GM23338 (cell line): ENCODE measurements around the gene CSNK1G1. TPM values are rescaled to one million over a fixed set of nuclear protein-coding genes. Genes with fewer than 3 reads are reported as not detected.

Experiments
- ATAC-seq: fragments of 200-7000 bp; cut with Tn5 transposase; 3 replicates; pipeline ENCODE4 v1.9.1; 2020
- DNase-seq: peaks from one replicate; pipeline ENCODE4 v3.0.0-alpha.2; 2015; ENCODE audit warnings: low spot score
- H2AFZ ChIP-seq: fragments of 200-600 bp; sonication (generic); 2 replicates; pipeline ENCODE4 v1.8.0; 2016; ENCODE audit warnings: antibody characterized with exemption, mild to moderate bottlenecking, moderate library complexity
- H3F3A ChIP-seq: fragments of 200-600 bp; sonication (generic); replicated peaks from 2 replicates; pipeline ENCODE4 v1.8.0; 2017; ENCODE audit warnings: antibody characterized with exemption, mixed run types, low read depth
- H3K27ac ChIP-seq: fragments of 200-600 bp; sonication (generic); 2 replicates; pipeline ENCODE4 v1.6.1; 2016; ENCODE audit warnings: low read depth
- H3K27me3 ChIP-seq: fragments of 200-600 bp; sonication (generic); 2 replicates; pipeline ENCODE4 v1.8.0; 2016; ENCODE audit warnings: mild to moderate bottlenecking, mixed run types, moderate library complexity; ENCODE audit not compliant: insufficient read depth
- H3K36me3 ChIP-seq: fragments of 200-600 bp; sonication (generic); 2 replicates; pipeline ENCODE4 v1.8.0; 2016; ENCODE audit warnings: mild to moderate bottlenecking; ENCODE audit not compliant: insufficient read depth
- H3K4me1 ChIP-seq: fragments of 200-600 bp; sonication (generic); 2 replicates; pipeline ENCODE4 v1.8.0; 2016; ENCODE audit warnings: mild to moderate bottlenecking, moderate library complexity; ENCODE audit not compliant: insufficient read depth
- H3K4me2 ChIP-seq: fragments of 200-600 bp; sonication (generic); 2 replicates; pipeline ENCODE4 v1.7.1; 2017; ENCODE audit warnings: mixed run types
- H3K4me3 ChIP-seq: fragments of 200-600 bp; sonication (generic); 2 replicates; pipeline ENCODE4 v1.6.1; 2016; ENCODE audit warnings: mixed run types
- H3K79me2 ChIP-seq: fragments of 200-600 bp; sonication (generic); replicated peaks from 2 replicates; pipeline ENCODE4 v1.8.0; 2017; ENCODE audit warnings: mild to moderate bottlenecking; ENCODE audit not compliant: insufficient read depth
- H3K9me2 ChIP-seq: fragments of 200-600 bp; sonication (generic); 2 replicates; pipeline ENCODE4 v1.8.0; 2017; ENCODE audit not compliant: insufficient read depth
- H4K20me1 ChIP-seq: fragments of 200-600 bp; sonication (generic); replicated peaks from 2 replicates; pipeline ENCODE4 v1.8.0; 2017; ENCODE audit warnings: mild to moderate bottlenecking; ENCODE audit not compliant: insufficient read depth
- H3K27ac Mint-ChIP-seq: 2 replicates; pipeline ENCODE4 v1.8.0; 2020; ENCODE audit warnings: inconsistent platforms, mild to moderate bottlenecking, moderate library complexity, mixed read lengths
- H3K27me3 Mint-ChIP-seq: 3 replicates; pipeline ENCODE4 v1.8.0; 2022; ENCODE audit warnings: low read depth, mild to moderate bottlenecking, moderate library complexity, mixed read lengths, inconsistent platforms; ENCODE audit not compliant: insufficient read depth, poor library complexity
- H3K36me3 Mint-ChIP-seq: 3 replicates; pipeline ENCODE4 v1.8.0; 2021; ENCODE audit warnings: low read depth, mild to moderate bottlenecking, inconsistent platforms, moderate library complexity, mixed read lengths
- H3K4me1 Mint-ChIP-seq: 3 replicates; pipeline ENCODE4 v1.8.0; 2020; ENCODE audit warnings: mild to moderate bottlenecking, inconsistent platforms, mixed read lengths
- H3K4me3 Mint-ChIP-seq: 3 replicates; pipeline ENCODE4 v1.8.0; 2021; ENCODE audit warnings: moderate library complexity, mild to moderate bottlenecking, inconsistent platforms, mixed read lengths
- H3K9me3 Mint-ChIP-seq: 3 replicates; pipeline ENCODE4 v1.8.0; 2020; ENCODE audit warnings: moderate library complexity, mild to moderate bottlenecking, inconsistent platforms, mixed read lengths
- CREB1 ChIP-seq: fragments of 250-450 bp; sonication (Bioruptor Pico); IDR thresholded peaks from 2 replicates; pipeline ENCODE4 v1.5.0; 2020; ENCODE audit warnings: low read depth, mild to moderate bottlenecking, moderate library complexity
- CTCF ChIP-seq, 2 experiments: fragments of 200-600 bp in 1 of 2; sonication (generic) in 1 of 2; conservative IDR thresholded peaks; 2 replicates each; pipeline versions ENCODE4 v1.5.1 to v1.6.1; 2016 to 2017; ENCODE audit warnings: antibody characterized with exemption in 2 of 2, low read depth in 2 of 2, mild to moderate bottlenecking in 2 of 2, moderate library complexity in 1 of 2
- ETS1 ChIP-seq: IDR thresholded peaks from 2 replicates; pipeline ENCODE4 v1.6.1; 2016; ENCODE audit warnings: antibody characterized with exemption
- EZH2 ChIP-seq: fragments of 200-600 bp; sonication (generic); IDR thresholded peaks from one replicate; pipeline ENCODE4 v1.8.0; 2017; ENCODE audit warnings: antibody characterized with exemption, mild to moderate bottlenecking, low read depth; ENCODE audit not compliant: unreplicated experiment
- EZH2phosphoT487 ChIP-seq: fragments of 200-600 bp; sonication (generic); IDR thresholded peaks from one replicate; pipeline ENCODE4 v1.8.1; 2018; ENCODE audit warnings: antibody characterized with exemption; ENCODE audit not compliant: unreplicated experiment
- JUNB ChIP-seq: IDR thresholded peaks from one replicate; pipeline ENCODE4 v1.6.1; 2016; ENCODE audit warnings: antibody characterized with exemption; ENCODE audit not compliant: unreplicated experiment
- NANOG ChIP-seq: IDR thresholded peaks from 2 replicates; pipeline ENCODE4 v1.6.1; 2016; ENCODE audit warnings: antibody characterized with exemption, borderline replicate concordance
- POLR2AphosphoS5 ChIP-seq: IDR thresholded peaks from 2 replicates; pipeline ENCODE4 v1.6.1; 2016; ENCODE audit warnings: antibody characterized with exemption, low read depth
- REST ChIP-seq: IDR thresholded peaks from one replicate; pipeline ENCODE4 v1.6.1; 2018; ENCODE audit warnings: antibody characterized with exemption; ENCODE audit not compliant: unreplicated experiment
- STAT1 ChIP-seq: IDR thresholded peaks from one replicate; pipeline ENCODE4 v1.6.1; 2016; ENCODE audit warnings: antibody characterized with exemption; ENCODE audit not compliant: unreplicated experiment
- ZNF114 ChIP-seq: fragments of 250-450 bp; sonication (Bioruptor Pico); IDR thresholded peaks from 2 replicates; pipeline ENCODE4 v1.5.0; 2020; ENCODE audit warnings: mild to moderate bottlenecking, moderate library complexity
- polyA plus RNA-seq: library from polyadenylated mRNA; unstranded; fragments of >200 nt; fragmentation: Nextera tagmentation; extraction: Ambion mirVana; gene quantifications from 2 replicates; pipeline ENCODE4 v1.2.1, GENCODE V29; 2016
- total RNA-seq: library from RNA; depleted of rRNA; stranded (reverse); fragments of >200 nt; shearing (Covaris generic); gene quantifications from 2 replicates; pipeline ENCODE4 v1.2.3, GENCODE V29; 2014

The CSNK1G1 gene
- total and polyA plus RNA-seq, 2 experiments from 2014 or later: 9.3 to 13.4 TPM

DNA sequence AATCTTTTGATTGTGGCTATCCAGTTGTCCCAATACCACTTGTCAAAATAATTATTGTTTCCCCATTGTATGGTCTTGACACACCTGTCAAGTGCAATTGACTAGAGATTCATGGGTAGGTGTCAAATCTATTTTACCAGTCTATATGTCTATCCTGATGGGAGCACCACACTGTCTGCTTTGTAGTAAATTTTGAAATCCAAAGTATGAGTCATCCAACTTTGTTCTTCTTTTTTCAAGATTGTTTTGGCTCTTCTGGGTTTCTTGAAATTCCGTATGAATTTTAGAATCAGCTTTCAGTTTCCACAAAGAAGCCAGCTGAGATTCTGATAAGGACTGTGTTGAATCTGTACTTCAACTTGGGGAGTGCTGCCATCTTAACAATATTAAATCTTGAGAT is 71.9 kb downstream of the CSNK1G1 start:
- no peak for TF ChIP-seq ZNF114
- TF ChIP-seq STAT1: no peak
- TF ChIP-seq ETS1: no peak
- TF ChIP-seq EZH2: no peak
- TF ChIP-seq NANOG: no peak
- TF ChIP-seq CREB1: no peak
- TF ChIP-seq REST: no peak
- no peak for TF ChIP-seq EZH2phosphoT487
- TF ChIP-seq POLR2AphosphoS5: no peak
- DNase-seq (no peak), ATAC-seq (no peak)
- Mint-ChIP-seq H3K36me3 (peaks cover 6% of the 10 kb centered on the region; the same call in 2 of the 3 replicates), H3K27me3 (peaks cover 2% of the 10 kb centered on the region), H3K27ac (no peak overlapping the region), H3K4me3 (no peak overlapping the region), H3K4me1 (peaks cover 5% of the 10 kb centered on the region; the same call in 2 of the 3 replicates), H3K9me3 (no peaks in the 10 kb centered on the region)
- Histone ChIP-seq H3K4me3 (no peak overlapping the region), H3K4me2 (no peak overlapping the region), H3F3A (no peaks in the 10 kb centered on the region), H4K20me1 (no peaks in the 10 kb centered on the region; the same call in 1 of the 2 replicates), H3K36me3 (no peaks in the 10 kb centered on the region), H3K27ac (no peak overlapping the region), H3K27me3 (no peaks in the 10 kb centered on the region), H3K79me2 (no peaks in the 10 kb centered on the region; the same call in 1 of the 2 replicates), H2AFZ (no peak overlapping the region), H3K4me1 (no peaks in the 10 kb centered on the region), H3K9me2 (no peaks in the 10 kb centered on the region)

GRCh38 chr15:64282701-64283100 is 73.3 kb downstream of the CSNK1G1 start:
- no peak overlapping the region for H3K4me3 Mint-ChIP-seq

More at GRCh38 chr15:64282701-64283100, 73.3 kb downstream of the CSNK1G1 start:
- DNase-seq (no peak), ATAC-seq (no peak)
- no peak overlapping the region for H3K27ac ChIP-seq
- Mint-ChIP-seq H3K4me1 (peaks cover 5% of the 10 kb centered on the region; the same call in 2 of the 3 replicates), H3K27me3 (peaks cover 2% of the 10 kb centered on the region), H3K27ac (no peak overlapping the region), H3K36me3 (peaks cover 6% of the 10 kb centered on the region; the same call in 2 of the 3 replicates), H3K9me3 (no peaks in the 10 kb centered on the region)
- H3F3A ChIP-seq: no peaks in the 10 kb centered on the region
- no peaks in the 10 kb centered on the region for H3K36me3 ChIP-seq
- no peaks in the 10 kb centered on the region for H3K27me3 ChIP-seq
- TF ChIP-seq CTCF (conservative IDR thresholded peaks at IDR 0.05; ENCODE audit: low read depth in 2 of 2) (no peak), STAT1 (no peak), ZNF114 (no peak), JUNB (no peak), CREB1 (no peak)
- H4K20me1 ChIP-seq: no peaks in the 10 kb centered on the region; the same call in 1 of the 2 replicates
- H3K9me2 ChIP-seq: no peaks in the 10 kb centered on the region
- no peak overlapping the region for H3K4me2 ChIP-seq
- H3K79me2 ChIP-seq: no peaks in the 10 kb centered on the region; the same call in 1 of the 2 replicates
- no peaks in the 10 kb centered on the region for H3K4me1 ChIP-seq
- H2AFZ ChIP-seq: no peak overlapping the region
- no peak overlapping the region for H3K4me3 ChIP-seq
